Upper lobe of left lung (tissue), 4 donors: ENCODE measurements around the gene SERTAD1.

Experiments
- POLR2AphosphoS5 ChIP-seq, 2 donors: sonication (generic); formaldehyde crosslinking; IDR thresholded peaks; one replicate each; pipeline ENCODE4 v1.5.1; 2017; ENCODE audit warnings: antibody characterized with exemption in 2 of 2
- TF ChIP-seq, protein P1 (sequence below), 6 experiments: fragments of 450-650 bp in 4 of 6; fragments of 200-600 bp in 2 of 6; sonication (generic) in 2 of 6; IDR thresholded peaks; one replicate each; pipeline ENCODE4 v1.5.1; 2016 to 2019; ENCODE audit warnings: antibody characterized with exemption in 6 of 6

DNA sequence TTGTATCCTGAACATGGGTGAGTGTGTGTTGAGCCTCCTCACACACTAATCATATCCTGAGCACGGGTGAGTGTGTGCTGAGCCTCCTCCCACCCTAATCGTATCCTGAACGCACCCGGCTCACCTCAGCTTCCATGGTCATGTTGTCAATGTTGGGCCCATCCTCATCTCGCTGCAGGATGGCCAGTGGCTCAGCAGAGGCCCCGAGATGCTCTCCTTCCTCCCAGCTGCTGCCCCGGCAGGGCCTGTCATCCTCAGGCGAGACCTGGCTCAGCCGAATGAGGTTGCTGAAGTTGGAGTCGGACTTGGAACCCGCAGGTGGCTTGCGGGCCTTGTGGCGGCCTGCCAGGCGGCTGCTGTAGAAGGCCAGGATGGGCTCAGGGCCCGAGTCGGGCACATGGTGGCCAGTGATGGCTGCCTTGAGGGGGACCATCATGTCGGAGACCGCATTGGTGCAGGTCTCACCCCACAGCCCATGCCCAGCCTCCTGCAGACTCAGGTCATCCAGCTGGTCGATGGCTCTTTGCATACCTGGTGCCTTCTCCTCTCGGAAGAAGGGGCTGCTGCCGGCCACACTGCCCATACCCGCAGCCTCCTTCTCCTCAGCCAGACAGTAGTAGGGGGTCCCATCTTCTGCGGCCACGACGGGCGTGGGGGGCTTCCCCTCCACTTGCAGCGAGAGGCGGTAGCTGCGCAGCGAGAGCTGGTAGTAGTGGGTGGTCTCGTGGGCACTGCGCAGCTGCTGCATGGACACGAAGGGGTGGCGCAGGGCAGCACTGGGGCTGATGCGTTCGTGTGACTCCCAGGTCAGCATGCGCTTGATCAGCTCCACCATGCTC, 45.4 kb downstream of the SERTAD1 start:
- TF ChIP-seq, protein P1, sequence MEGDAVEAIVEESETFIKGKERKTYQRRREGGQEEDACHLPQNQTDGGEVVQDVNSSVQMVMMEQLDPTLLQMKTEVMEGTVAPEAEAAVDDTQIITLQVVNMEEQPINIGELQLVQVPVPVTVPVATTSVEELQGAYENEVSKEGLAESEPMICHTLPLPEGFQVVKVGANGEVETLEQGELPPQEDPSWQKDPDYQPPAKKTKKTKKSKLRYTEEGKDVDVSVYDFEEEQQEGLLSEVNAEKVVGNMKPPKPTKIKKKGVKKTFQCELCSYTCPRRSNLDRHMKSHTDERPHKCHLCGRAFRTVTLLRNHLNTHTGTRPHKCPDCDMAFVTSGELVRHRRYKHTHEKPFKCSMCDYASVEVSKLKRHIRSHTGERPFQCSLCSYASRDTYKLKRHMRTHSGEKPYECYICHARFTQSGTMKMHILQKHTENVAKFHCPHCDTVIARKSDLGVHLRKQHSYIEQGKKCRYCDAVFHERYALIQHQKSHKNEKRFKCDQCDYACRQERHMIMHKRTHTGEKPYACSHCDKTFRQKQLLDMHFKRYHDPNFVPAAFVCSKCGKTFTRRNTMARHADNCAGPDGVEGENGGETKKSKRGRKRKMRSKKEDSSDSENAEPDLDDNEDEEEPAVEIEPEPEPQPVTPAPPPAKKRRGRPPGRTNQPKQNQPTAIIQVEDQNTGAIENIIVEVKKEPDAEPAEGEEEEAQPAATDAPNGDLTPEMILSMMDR (IDR thresholded peaks at IDR 0.05) = no peak
- TF ChIP-seq POLR2AphosphoS5 (IDR thresholded peaks at IDR 0.05) = no peak
